Skeletal muscle satellite cell (primary cell): ENCODE data around the gene TRIM56.
"Not testable (repeated sequence)": the region's sequence is repeated elsewhere in the genome, so short reads cannot be mapped to it uniquely, and the experiment has no call there.

Experiments
- H3K27me3 ChIP-seq: 2 replicates; pipeline ENCODE4 v1.7.0; 2013; ENCODE audit warnings: low read length; ENCODE audit not compliant: control insufficient read depth, insufficient read depth
- H3K36me3 ChIP-seq: 2 replicates; pipeline ENCODE4 v1.7.0; 2013; ENCODE audit warnings: mild to moderate bottlenecking, control low read depth, low read length; ENCODE audit not compliant: insufficient read depth
- H3K4me1 ChIP-seq: 2 replicates; pipeline ENCODE4 v1.7.0; 2013; ENCODE audit warnings: low read length; ENCODE audit not compliant: control insufficient read depth, insufficient read depth
- H3K4me2 ChIP-seq: 2 replicates; pipeline ENCODE4 v1.7.0; 2013; ENCODE audit warnings: mild to moderate bottlenecking, low read length
- H3K4me3 ChIP-seq: 2 replicates; pipeline ENCODE4 v1.7.0; 2013; ENCODE audit warnings: low read length
- H3K9ac ChIP-seq: 2 replicates; pipeline ENCODE4 v1.7.0; 2013; ENCODE audit warnings: mild to moderate bottlenecking, low read depth, low read length, moderate library complexity
- H3K9me3 ChIP-seq: replicated peaks from 2 replicates; pipeline ENCODE4 v1.7.0; 2013; ENCODE audit warnings: mild to moderate bottlenecking, control low read depth, low read length

The TRIM56 gene

DNA sequence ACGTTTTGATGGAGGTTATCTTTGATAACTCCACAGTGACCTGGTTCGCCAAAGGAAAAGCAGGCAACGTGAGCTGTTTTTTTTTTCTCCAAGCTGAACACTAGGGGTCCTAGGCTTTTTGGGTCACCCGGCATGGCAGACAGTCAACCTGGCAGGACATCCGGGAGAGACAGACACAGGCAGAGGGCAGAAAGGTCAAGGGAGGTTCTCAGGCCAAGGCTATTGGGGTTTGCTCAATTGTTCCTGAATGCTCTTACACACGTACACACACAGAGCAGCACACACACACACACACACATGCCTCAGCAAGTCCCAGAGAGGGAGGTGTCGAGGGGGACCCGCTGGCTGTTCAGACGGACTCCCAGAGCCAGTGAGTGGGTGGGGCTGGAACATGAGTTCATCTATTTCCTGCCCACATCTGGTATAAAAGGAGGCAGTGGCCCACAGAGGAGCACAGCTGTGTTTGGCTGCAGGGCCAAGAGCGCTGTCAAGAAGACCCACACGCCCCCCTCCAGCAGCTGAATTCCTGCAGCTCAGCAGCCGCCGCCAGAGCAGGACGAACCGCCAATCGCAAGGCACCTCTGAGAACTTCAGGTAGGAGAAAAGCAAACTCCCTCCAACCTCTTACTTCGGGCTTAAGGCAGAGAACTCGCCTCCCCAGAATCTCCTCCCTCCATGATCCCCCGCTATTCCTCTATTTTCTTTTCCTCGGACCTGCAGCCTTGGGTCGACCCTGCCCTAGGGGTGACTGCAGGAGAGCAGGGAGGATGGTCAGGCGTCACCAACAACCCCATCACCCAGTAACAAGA lies 41.6 kb downstream of the TRIM56 start, which contains the start of gene SERPINE1:
Gene SERPINE1 (plus strand): TSS at position 454 of the 809 bp plus-strand sequence. CDS start 1,290 bp downstream, outside the sequence.
- Histone ChIP-seq H3K4me3 (peak within 1 kb of the TSS; percentile 77), H3K9ac (peak within 1 kb of the TSS; percentile 89), H3K9me3 (no peaks in the 10 kb centered on the region), H3K27me3 (no peaks in the 10 kb centered on the region), H3K36me3 (peaks cover 34% of the 10 kb centered on the region), H3K4me2 (peak within 1 kb of the TSS; percentile 88), H3K4me1 (peaks cover 56% of the 10 kb centered on the region)

DNA sequence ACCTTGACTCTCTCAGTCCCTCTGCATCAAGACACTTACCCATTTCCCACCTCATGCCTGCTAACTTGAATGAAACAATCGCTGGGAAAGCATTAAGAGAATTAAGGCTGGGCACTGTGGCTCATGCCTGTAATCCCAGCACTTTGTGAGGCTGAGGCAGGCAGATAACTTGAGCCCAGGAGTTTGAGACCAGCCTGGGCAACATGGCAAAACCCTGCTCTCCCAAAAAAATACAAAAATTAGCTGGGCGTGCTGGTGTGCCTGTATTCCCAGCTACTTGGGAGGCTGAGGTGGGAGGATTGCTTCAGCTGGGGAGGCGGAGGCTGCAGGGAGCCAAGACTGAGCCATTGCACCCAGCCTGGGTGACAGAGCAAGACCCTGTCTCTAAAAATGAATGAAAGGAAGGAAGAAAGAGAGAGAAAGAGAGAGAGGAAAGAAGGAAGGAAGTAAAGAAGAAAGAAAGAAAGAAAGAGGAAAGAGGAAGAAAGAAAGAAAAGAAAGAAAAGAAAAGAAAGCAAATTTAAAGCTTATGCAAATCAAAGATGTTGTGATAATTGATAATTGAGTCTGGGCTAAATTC lies 42.3 kb downstream of the TRIM56 start:
- Histone ChIP-seq H3K9me3 (no peaks in the 10 kb centered on the region), H3K36me3 (peaks cover 39% of the 10 kb centered on the region), H3K4me1 (peaks cover 53% of the 10 kb centered on the region), H3K27me3 (no peaks in the 10 kb centered on the region), H3K4me2 (peak overlapping the region; percentile 88), H3K9ac (peak overlapping the region; percentile 89), H3K4me3 (peak overlapping the region; percentile 77)

DNA sequence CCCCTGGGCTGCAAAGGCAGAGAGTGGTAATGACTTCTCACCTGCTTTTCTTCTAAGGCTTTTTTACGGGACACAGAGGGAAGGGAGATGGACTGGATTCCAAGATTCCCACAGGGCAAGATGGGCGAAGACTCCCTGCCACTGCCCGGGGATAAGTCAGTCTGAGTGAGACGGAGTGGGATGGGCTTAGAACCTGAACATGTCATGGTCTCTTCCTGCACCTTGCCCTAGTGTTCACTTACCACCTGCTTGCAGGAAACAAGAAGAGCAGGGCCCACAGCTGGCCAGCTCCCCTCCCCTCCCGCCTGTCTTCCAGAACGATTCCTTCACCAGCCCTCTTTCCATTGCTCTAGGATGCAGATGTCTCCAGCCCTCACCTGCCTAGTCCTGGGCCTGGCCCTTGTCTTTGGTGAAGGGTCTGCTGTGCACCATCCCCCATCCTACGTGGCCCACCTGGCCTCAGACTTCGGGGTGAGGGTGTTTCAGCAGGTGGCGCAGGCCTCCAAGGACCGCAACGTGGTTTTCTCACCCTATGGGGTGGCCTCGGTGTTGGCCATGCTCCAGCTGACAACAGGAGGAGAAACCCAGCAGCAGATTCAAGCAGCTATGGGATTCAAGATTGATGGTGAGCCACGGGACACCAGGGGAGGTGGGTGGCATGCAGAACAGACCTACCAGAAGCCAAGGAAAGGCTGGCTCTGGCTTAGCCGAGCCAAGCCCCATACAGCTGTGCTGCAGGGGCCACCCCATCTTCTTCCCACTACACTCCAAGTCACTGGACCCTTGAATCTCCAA lies 43.0 kb downstream of the TRIM56 start:
- Histone ChIP-seq H3K4me3 (peak overlapping the region; percentile 77), H3K4me1 (peaks cover 47% of the 10 kb centered on the region), H3K36me3 (peaks cover 45% of the 10 kb centered on the region), H3K27me3 (no peaks in the 10 kb centered on the region), H3K9me3 (no peaks in the 10 kb centered on the region), H3K9ac (peak overlapping the region; percentile 89), H3K4me2 (peak overlapping the region; percentile 88)

DNA sequence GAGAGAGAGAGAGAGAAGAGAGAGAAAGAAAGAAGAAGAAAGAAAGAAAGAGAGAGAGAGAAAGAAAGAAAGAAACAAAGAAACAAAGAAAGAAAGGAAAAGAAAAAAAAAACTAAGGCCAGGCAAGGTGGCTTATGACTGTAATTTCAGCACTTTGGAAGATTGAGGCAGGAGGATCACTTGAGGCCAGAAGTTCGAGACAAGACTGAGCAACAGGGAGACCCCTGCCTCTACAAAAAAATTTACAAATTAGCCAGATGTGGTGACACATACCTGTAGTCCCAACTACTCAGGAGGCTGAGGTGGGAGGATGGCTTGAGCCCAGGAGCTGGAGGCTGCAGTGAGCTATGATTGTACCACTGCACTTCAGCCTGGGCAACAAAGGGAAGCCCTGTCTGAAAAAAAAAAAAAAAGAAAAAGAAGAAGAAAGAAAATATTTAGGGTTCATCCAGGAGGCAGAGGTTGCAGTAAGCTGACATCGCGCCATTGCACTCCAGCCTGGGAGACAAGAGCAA lies 44.4 kb downstream of the TRIM56 start:
- H3K4me2 ChIP-seq = peak overlapping the region; percentile 70
- no peaks in the 10 kb centered on the region for H3K27me3 ChIP-seq
- peaks cover 59% of the 10 kb centered on the region for H3K36me3 ChIP-seq
- H3K9ac ChIP-seq = peak overlapping the region; percentile 89
- H3K4me1 ChIP-seq = peaks cover 48% of the 10 kb centered on the region
- H3K9me3 ChIP-seq = no peaks in the 10 kb centered on the region
- peak overlapping the region; percentile 67 for H3K4me3 ChIP-seq

DNA sequence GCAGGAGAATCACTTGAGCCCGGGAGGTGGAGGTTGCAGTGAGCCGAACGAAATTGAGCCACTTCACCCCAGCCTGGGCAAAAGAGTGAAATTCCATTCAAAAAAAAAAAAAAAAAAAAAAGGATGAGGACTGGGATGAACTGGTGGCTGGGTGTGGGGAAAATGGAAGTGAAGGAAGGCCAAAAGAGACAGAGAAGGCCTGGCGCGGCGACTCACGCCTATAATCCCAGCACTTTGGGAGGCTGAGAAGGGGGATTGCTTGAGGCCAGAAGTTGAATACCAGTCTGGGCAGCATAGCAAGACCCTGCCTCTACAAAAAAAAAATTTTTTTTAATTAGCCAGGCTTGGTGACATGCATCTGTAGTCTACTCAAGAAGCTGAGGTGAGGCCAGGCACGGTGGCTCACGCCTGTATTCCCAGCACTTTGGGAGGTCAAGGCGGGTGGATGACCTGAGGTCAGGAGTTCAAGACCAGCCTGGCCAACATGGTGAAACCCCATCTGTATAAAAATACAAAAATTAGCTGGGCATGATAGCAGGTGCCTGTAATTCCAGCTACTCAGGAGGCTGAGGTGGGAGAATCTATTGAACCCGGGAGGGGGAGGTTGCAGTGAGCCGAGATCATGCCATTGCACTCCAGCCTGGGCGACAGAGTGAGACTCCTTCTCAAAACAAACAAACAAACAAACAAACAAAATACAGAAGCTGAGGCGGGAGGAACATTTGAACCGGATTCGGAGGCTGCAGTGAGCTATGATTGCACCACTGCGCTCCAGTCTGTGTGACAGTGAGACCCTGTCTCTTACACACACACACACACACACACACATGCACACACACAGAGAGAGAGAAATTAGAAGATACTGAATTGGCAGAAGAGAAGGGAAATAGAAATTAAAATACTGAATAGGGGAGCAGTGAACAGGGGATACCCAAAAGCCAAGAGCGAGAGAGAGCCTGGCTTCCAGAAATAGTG lies 47.6 kb downstream of the TRIM56 start:
- Histone ChIP-seq H3K4me1 (peaks cover 52% of the 10 kb centered on the region), H3K9ac (peak overlapping the region; percentile 33), H3K4me3 (peak overlapping the region; percentile 38), H3K36me3 (peaks cover 72% of the 10 kb centered on the region), H3K4me2 (peak overlapping the region; percentile 70)
- not testable (repeated sequence) for H3K27me3 ChIP-seq, H3K9me3 ChIP-seq

DNA sequence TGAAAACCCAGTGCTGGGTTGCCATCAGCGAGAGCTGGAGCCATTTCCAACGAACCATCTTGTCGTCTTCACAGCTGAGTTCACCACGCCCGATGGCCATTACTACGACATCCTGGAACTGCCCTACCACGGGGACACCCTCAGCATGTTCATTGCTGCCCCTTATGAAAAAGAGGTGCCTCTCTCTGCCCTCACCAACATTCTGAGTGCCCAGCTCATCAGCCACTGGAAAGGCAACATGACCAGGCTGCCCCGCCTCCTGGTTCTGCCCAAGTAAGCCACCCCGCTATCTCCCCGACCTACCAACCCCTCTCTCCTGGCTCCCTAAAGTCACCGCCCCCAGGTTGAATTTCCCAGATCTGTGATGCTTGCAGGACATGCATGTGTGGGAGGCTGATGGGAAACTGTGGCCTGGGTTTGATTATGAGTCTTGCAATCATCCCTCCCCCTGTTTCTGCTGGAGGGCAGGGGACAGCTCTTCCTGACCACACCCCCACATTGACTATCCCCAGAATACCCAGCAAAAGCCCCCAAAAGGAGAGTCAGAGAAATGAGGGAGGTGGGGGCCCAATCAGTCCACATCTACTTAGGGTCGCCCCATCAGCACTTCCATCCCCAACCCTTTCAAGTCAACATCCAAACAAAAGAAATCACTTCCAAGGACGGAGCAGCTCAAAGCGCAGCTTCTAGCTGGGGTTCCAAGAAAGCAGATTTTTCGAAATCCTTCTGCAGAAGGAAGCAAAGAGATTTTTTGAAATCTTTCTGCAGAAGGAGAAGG lies 48.5 kb downstream of the TRIM56 start:
- Histone ChIP-seq H3K9me3 (no peaks in the 10 kb centered on the region), H3K27me3 (no peaks in the 10 kb centered on the region), H3K9ac (peak overlapping the region; percentile 33), H3K4me3 (peak overlapping the region; percentile 38), H3K36me3 (peaks cover 65% of the 10 kb centered on the region), H3K4me2 (peak overlapping the region; percentile 70), H3K4me1 (peaks cover 56% of the 10 kb centered on the region)

DNA sequence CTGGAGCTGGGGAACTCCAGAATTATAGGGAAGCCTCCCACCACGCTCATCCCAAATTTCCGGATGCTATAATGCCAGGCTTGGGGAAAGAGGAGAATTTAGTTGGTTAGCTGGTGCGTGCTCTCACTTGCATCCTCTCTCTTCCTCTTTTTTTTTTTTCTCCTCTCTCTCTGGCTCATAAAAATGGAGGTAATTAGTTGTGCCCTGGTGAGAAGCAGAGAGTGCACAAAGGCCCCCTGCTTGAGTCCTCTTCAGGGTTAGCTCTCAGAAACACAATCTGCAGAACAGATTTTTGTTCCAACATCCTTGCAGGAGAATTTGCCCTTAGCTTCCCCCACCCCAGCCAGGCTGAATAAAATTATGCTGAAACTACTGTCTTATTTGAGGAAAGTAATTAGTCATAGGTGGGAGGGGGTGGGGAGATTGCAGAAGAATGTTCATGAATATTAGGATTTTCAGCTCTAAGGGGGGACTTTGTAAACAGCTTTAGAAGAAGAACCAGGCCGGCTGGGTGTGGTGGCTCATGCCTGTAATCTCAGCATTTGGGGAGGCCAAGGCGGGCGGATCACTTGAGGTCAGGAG lies 49.2 kb downstream of the TRIM56 start:
- peak overlapping the region; percentile 33 for H3K9ac ChIP-seq
- H3K36me3 ChIP-seq = peaks cover 65% of the 10 kb centered on the region
- H3K4me2 ChIP-seq = peak overlapping the region; percentile 70
- peak overlapping the region; percentile 38 for H3K4me3 ChIP-seq
- no peaks in the 10 kb centered on the region for H3K27me3 ChIP-seq
- H3K4me1 ChIP-seq = peaks cover 57% of the 10 kb centered on the region
- no peaks in the 10 kb centered on the region for H3K9me3 ChIP-seq

DNA sequence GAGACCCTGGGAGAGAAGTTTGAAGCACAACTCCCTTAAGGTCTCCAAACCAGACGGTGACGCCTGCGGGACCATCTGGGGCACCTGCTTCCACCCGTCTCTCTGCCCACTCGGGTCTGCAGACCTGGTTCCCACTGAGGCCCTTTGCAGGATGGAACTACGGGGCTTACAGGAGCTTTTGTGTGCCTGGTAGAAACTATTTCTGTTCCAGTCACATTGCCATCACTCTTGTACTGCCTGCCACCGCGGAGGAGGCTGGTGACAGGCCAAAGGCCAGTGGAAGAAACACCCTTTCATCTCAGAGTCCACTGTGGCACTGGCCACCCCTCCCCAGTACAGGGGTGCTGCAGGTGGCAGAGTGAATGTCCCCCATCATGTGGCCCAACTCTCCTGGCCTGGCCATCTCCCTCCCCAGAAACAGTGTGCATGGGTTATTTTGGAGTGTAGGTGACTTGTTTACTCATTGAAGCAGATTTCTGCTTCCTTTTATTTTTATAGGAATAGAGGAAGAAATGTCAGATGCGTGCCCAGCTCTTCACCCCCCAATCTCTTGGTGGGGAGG lies 52.5 kb downstream of the TRIM56 start:
- H3K4me1 ChIP-seq = peaks cover 58% of the 10 kb centered on the region
- H3K27me3 ChIP-seq = no peaks in the 10 kb centered on the region
- H3K9ac ChIP-seq = peak overlapping the region; percentile 55
- H3K9me3 ChIP-seq = no peaks in the 10 kb centered on the region
- H3K4me2 ChIP-seq = peak overlapping the region; percentile 21
- H3K36me3 ChIP-seq = peaks cover 42% of the 10 kb centered on the region
- peak overlapping the region; percentile 19 for H3K4me3 ChIP-seq

DNA sequence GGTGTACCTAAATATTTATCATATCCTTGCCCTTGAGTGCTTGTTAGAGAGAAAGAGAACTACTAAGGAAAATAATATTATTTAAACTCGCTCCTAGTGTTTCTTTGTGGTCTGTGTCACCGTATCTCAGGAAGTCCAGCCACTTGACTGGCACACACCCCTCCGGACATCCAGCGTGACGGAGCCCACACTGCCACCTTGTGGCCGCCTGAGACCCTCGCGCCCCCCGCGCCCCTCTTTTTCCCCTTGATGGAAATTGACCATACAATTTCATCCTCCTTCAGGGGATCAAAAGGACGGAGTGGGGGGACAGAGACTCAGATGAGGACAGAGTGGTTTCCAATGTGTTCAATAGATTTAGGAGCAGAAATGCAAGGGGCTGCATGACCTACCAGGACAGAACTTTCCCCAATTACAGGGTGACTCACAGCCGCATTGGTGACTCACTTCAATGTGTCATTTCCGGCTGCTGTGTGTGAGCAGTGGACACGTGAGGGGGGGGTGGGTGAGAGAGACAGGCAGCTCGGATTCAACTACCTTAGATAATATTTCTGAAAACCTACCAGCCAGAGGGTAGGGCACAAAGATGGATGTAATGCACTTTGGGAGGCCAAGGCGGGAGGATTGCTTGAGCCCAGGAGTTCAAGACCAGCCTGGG lies 53.1 kb downstream of the TRIM56 start:
- peaks cover 37% of the 10 kb centered on the region for H3K36me3 ChIP-seq
- H3K9ac ChIP-seq = peak overlapping the region; percentile 55
- H3K4me1 ChIP-seq = peaks cover 57% of the 10 kb centered on the region
- no peaks in the 10 kb centered on the region for H3K27me3 ChIP-seq
- H3K4me3 ChIP-seq = no peak overlapping the region
- no peaks in the 10 kb centered on the region for H3K9me3 ChIP-seq
- H3K4me2 ChIP-seq = peak overlapping the region; percentile 21
